ENCODE results near the gene KCNQ1OT1.

- TF ChIP-seq EZH2 (IDR thresholded peaks at IDR 0.05) (no peak), CTCF (IDR thresholded peaks at IDR 0.05) (no peak)
Measured at GRCh38 chr11:2725368-2726300, 25.8 kb upstream of the KCNQ1OT1 start.
